ENCODE measurements around the gene ARHGAP8.
"Not testable (repeated sequence)": the region's sequence is repeated elsewhere in the genome, so short reads cannot be mapped to it uniquely, and the experiment has no call there.

ARHGAP8 gene

GRCh38 chr22:44855855-44856254 lies 103.5 kb downstream of the ARHGAP8 start:
- H4K8ac ChIP-seq (ENCODE audit: low read depth, low read length) = no peak overlapping the region
- no peaks in the 10 kb centered on the region for H3K36me3 ChIP-seq (ENCODE audit: control insufficient read depth, insufficient read depth, low read length)
- no peak for DNase-seq
- H2BK120ac ChIP-seq (ENCODE audit: low read depth, low read length) = no peak overlapping the region
- no peak overlapping the region for H3K18ac ChIP-seq (ENCODE audit: low read length)
- no peak overlapping the region for H3K4me3 ChIP-seq (ENCODE audit: low read length)
- H3K27ac ChIP-seq (ENCODE audit: low read depth, low read length) = no peak overlapping the region
- H3K4ac ChIP-seq (ENCODE audit: low read depth, low read length) = no peak overlapping the region
- no peaks in the 10 kb centered on the region for H3K27me3 ChIP-seq (ENCODE audit: insufficient read depth, low read length, poor library complexity)
- H3K79me2 ChIP-seq (ENCODE audit: control insufficient read depth, insufficient read depth, low read length) = no peaks in the 10 kb centered on the region
- no peak overlapping the region for H3K4me2 ChIP-seq (ENCODE audit: low read length)
- H2AK5ac ChIP-seq (ENCODE audit: low read length) = no peak overlapping the region
- WGBS (ENCODE audit: extremely low coverage, insufficient coverage, low lambda C conversion rate) = no CpG with 5 or more reads among the region's 5 CpGs
- no peak overlapping the region for H3K56ac ChIP-seq (ENCODE audit: low read length)
- H3K79me1 ChIP-seq (ENCODE audit: low read length) = no peaks in the 10 kb centered on the region
- H3K9ac ChIP-seq (ENCODE audit: low read length) = no peak overlapping the region
- no peak overlapping the region for H3K23ac ChIP-seq (ENCODE audit: low read length)
- no peak overlapping the region for H2BK15ac ChIP-seq (replicated peaks; ENCODE audit: low read depth)
- no peak overlapping the region for H4K5ac ChIP-seq (ENCODE audit: low read length)
- H2BK5ac ChIP-seq (ENCODE audit: low read length) = no peak overlapping the region
- H3K4me1 ChIP-seq (ENCODE audit: control insufficient read depth, low read depth, low read length) = no peaks in the 10 kb centered on the region

DNA sequence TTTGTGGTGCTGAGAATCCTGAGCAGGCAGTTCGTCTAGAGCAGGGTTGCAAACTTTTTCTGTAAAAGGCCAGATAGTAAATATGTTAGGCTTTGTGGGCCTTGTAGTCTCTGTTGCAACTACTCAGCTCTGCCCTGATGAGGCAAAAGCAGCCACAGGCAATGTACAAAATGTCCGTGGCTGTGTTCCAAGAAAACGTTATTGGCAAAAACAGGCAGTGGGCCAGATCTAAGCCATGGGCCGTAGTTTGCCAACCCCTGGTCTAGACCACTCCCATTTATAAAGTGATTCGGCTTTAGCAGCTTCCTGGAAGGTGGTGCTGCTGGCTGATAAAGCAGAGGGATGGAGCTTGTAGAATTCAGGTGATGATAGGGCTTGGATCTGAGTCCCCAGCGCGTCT lies 106.4 kb downstream of the ARHGAP8 start:
- H3K56ac ChIP-seq (ENCODE audit: low read length); H3K23ac ChIP-seq (ENCODE audit: low read length); H2BK5ac ChIP-seq (ENCODE audit: low read length); H3K9ac ChIP-seq (ENCODE audit: low read length); DNase-seq; H3K18ac ChIP-seq (ENCODE audit: low read length); H4K5ac ChIP-seq (ENCODE audit: low read length); H3K4me3 ChIP-seq (ENCODE audit: low read length); H3K4ac ChIP-seq (ENCODE audit: low read depth, low read length); H3K27ac ChIP-seq (ENCODE audit: low read depth, low read length); H3K4me2 ChIP-seq (ENCODE audit: low read length); H3K27me3 ChIP-seq (ENCODE audit: insufficient read depth, low read length, poor library complexity); H3K36me3 ChIP-seq (ENCODE audit: control insufficient read depth, insufficient read depth, low read length); H3K79me2 ChIP-seq (ENCODE audit: control insufficient read depth, insufficient read depth, low read length); H2AK5ac ChIP-seq (ENCODE audit: low read length); H3K79me1 ChIP-seq (ENCODE audit: low read length); H2BK120ac ChIP-seq (ENCODE audit: low read depth, low read length); H2BK15ac ChIP-seq (replicated peaks; ENCODE audit: low read depth); H4K8ac ChIP-seq (ENCODE audit: low read depth, low read length); H3K4me1 ChIP-seq (ENCODE audit: control insufficient read depth, low read depth, low read length): not testable (repeated sequence)
- WGBS (ENCODE audit: extremely low coverage, insufficient coverage, low lambda C conversion rate) = no CpG with 5 or more reads among the region's 7 CpGs

- no CpG with 5 or more reads among the region's 13 CpGs for WGBS (ENCODE audit: extremely low coverage, insufficient coverage, low lambda C conversion rate)
- Histone ChIP-seq H3K4ac (ENCODE audit: low read depth, low read length) (no peak overlapping the region), H3K9ac (ENCODE audit: low read length) (no peak overlapping the region), H3K4me3 (ENCODE audit: low read length) (no peak overlapping the region), H4K8ac (ENCODE audit: low read depth, low read length) (no peak overlapping the region), H3K79me2 (ENCODE audit: control insufficient read depth, insufficient read depth, low read length) (no peaks in the 10 kb centered on the region), H3K23ac (ENCODE audit: low read length) (no peak overlapping the region), H3K56ac (ENCODE audit: low read length) (no peak overlapping the region), H4K5ac (ENCODE audit: low read length) (no peak overlapping the region), H3K4me2 (ENCODE audit: low read length) (no peak overlapping the region), H3K36me3 (ENCODE audit: control insufficient read depth, insufficient read depth, low read length) (no peaks in the 10 kb centered on the region), H3K27ac (ENCODE audit: low read depth, low read length) (no peak overlapping the region), H2BK15ac (replicated peaks; ENCODE audit: low read depth) (no peak overlapping the region), H3K27me3 (ENCODE audit: insufficient read depth, low read length, poor library complexity) (no peaks in the 10 kb centered on the region), H3K79me1 (ENCODE audit: low read length) (no peaks in the 10 kb centered on the region), H2BK120ac (ENCODE audit: low read depth, low read length) (no peak overlapping the region), H3K18ac (ENCODE audit: low read length) (no peak overlapping the region), H2AK5ac (ENCODE audit: low read length) (no peak overlapping the region), H3K4me1 (ENCODE audit: control insufficient read depth, low read depth, low read length) (no peaks in the 10 kb centered on the region), H2BK5ac (ENCODE audit: low read length) (no peak overlapping the region)
- no peak for DNase-seq
Measured at GRCh38 chr22:44859641-44860040, 107.3 kb downstream of the ARHGAP8 start.

GRCh38 chr22:44860311-44860710 lies 107.9 kb downstream of the ARHGAP8 start:
- H3K56ac ChIP-seq (ENCODE audit: low read length) = no peak overlapping the region
- WGBS (ENCODE audit: extremely low coverage, insufficient coverage, low lambda C conversion rate) = no CpG with 5 or more reads among the region's 6 CpGs

GRCh38 chr22:44861245-44861644 lies 108.9 kb downstream of the ARHGAP8 start:
- Histone ChIP-seq H4K5ac (ENCODE audit: low read length) (no peak overlapping the region), H3K27ac (ENCODE audit: low read depth, low read length) (no peak overlapping the region), H3K79me1 (ENCODE audit: low read length) (no peaks in the 10 kb centered on the region), H2BK5ac (ENCODE audit: low read length) (no peak overlapping the region), H3K4me2 (ENCODE audit: low read length) (no peak overlapping the region), H3K23ac (ENCODE audit: low read length) (no peak overlapping the region), H4K8ac (ENCODE audit: low read depth, low read length) (no peak overlapping the region), H3K4me1 (ENCODE audit: control insufficient read depth, low read depth, low read length) (no peaks in the 10 kb centered on the region), H3K56ac (ENCODE audit: low read length) (no peak overlapping the region), H2AK5ac (ENCODE audit: low read length) (no peak overlapping the region), H3K4me3 (ENCODE audit: low read length) (no peak overlapping the region), H2BK120ac (ENCODE audit: low read depth, low read length) (no peak overlapping the region), H3K18ac (ENCODE audit: low read length) (no peak overlapping the region), H3K4ac (ENCODE audit: low read depth, low read length) (no peak overlapping the region), H2BK15ac (replicated peaks; ENCODE audit: low read depth) (no peak overlapping the region), H3K36me3 (ENCODE audit: control insufficient read depth, insufficient read depth, low read length) (no peaks in the 10 kb centered on the region), H3K79me2 (ENCODE audit: control insufficient read depth, insufficient read depth, low read length) (no peaks in the 10 kb centered on the region), H3K9ac (ENCODE audit: low read length) (no peak overlapping the region), H3K27me3 (ENCODE audit: insufficient read depth, low read length, poor library complexity) (no peaks in the 10 kb centered on the region)
- no peak for DNase-seq
- no CpG with 5 or more reads among the region's 7 CpGs for WGBS (ENCODE audit: extremely low coverage, insufficient coverage, low lambda C conversion rate)

More at GRCh38 chr22:44860311-44860710, 107.9 kb downstream of the ARHGAP8 start:
- Histone ChIP-seq H3K18ac (ENCODE audit: low read length) (no peak overlapping the region), H2BK5ac (ENCODE audit: low read length) (no peak overlapping the region), H4K8ac (ENCODE audit: low read depth, low read length) (no peak overlapping the region), H3K23ac (ENCODE audit: low read length) (no peak overlapping the region), H2AK5ac (ENCODE audit: low read length) (no peak overlapping the region), H3K79me2 (ENCODE audit: control insufficient read depth, insufficient read depth, low read length) (no peaks in the 10 kb centered on the region), H2BK120ac (ENCODE audit: low read depth, low read length) (no peak overlapping the region), H2BK15ac (replicated peaks; ENCODE audit: low read depth) (no peak overlapping the region), H3K27me3 (ENCODE audit: insufficient read depth, low read length, poor library complexity) (no peaks in the 10 kb centered on the region), H3K79me1 (ENCODE audit: low read length) (no peaks in the 10 kb centered on the region), H3K4me1 (ENCODE audit: control insufficient read depth, low read depth, low read length) (no peaks in the 10 kb centered on the region), H3K9ac (ENCODE audit: low read length) (no peak overlapping the region), H3K27ac (ENCODE audit: low read depth, low read length) (no peak overlapping the region), H3K4ac (ENCODE audit: low read depth, low read length) (no peak overlapping the region), H3K4me3 (ENCODE audit: low read length) (no peak overlapping the region), H3K4me2 (ENCODE audit: low read length) (no peak overlapping the region), H3K36me3 (ENCODE audit: control insufficient read depth, insufficient read depth, low read length) (no peaks in the 10 kb centered on the region), H4K5ac (ENCODE audit: low read length) (no peak overlapping the region)
- no peak for DNase-seq

DNA sequence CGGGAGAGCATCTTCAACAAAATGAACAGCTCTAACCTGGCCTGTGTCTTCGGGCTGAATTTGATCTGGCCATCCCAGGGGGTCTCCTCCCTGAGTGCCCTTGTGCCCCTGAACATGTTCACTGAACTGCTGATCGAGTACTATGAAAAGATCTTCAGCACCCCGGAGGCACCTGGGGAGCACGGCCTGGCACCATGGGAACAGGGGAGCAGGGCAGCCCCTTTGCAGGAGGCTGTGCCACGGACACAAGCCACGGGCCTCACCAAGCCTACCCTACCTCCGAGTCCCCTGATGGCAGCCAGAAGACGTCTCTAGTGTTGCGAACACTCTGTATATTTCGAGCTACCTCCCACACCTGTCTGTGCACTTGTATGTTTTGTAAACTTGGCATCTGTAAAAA lies 109.9 kb downstream of the ARHGAP8 start:
- Histone ChIP-seq H2BK120ac (ENCODE audit: low read depth, low read length) (no peak overlapping the region), H3K4ac (ENCODE audit: low read depth, low read length) (no peak overlapping the region), H3K4me2 (ENCODE audit: low read length) (no peak overlapping the region), H2AK5ac (ENCODE audit: low read length) (no peak overlapping the region), H3K4me1 (ENCODE audit: control insufficient read depth, low read depth, low read length) (no peaks in the 10 kb centered on the region), H2BK5ac (ENCODE audit: low read length) (no peak overlapping the region), H3K23ac (ENCODE audit: low read length) (no peak overlapping the region), H2BK15ac (replicated peaks; ENCODE audit: low read depth) (no peak overlapping the region), H3K56ac (ENCODE audit: low read length) (no peak overlapping the region), H3K27ac (ENCODE audit: low read depth, low read length) (no peak overlapping the region), H3K27me3 (ENCODE audit: insufficient read depth, low read length, poor library complexity) (no peaks in the 10 kb centered on the region), H3K36me3 (ENCODE audit: control insufficient read depth, insufficient read depth, low read length) (no peaks in the 10 kb centered on the region), H3K18ac (ENCODE audit: low read length) (no peak overlapping the region), H3K9ac (ENCODE audit: low read length) (no peak overlapping the region), H4K5ac (ENCODE audit: low read length) (no peak overlapping the region), H3K79me2 (ENCODE audit: control insufficient read depth, insufficient read depth, low read length) (no peaks in the 10 kb centered on the region), H3K4me3 (ENCODE audit: low read length) (no peak overlapping the region), H3K79me1 (ENCODE audit: low read length) (no peaks in the 10 kb centered on the region), H4K8ac (ENCODE audit: low read depth, low read length) (no peak overlapping the region)
- no peak for DNase-seq
- WGBS (ENCODE audit: extremely low coverage, insufficient coverage, low lambda C conversion rate) = no CpG with 5 or more reads among the region's 11 CpGs

Measured in mesendoderm (in vitro differentiated cells).